WTC11 (cell line): ENCODE results near the gene FRS3.

Experiments used
- CTCF ChIP-seq: fragments of 200-600 bp; IDR thresholded peaks from 2 replicates; pipeline ENCODE4 v1.8.0; 2022; ENCODE audit warnings: antibody characterized with exemption
- HMGXB4 ChIP-seq: sonication (generic); formaldehyde crosslinking; IDR thresholded peaks from 2 replicates; pipeline ENCODE4 v1.8.1; 2023; ENCODE audit warnings: mild to moderate bottlenecking, moderate library complexity, missing genetic modification reagents
- NR1H2 ChIP-seq: sonication (generic); formaldehyde crosslinking; IDR thresholded peaks from 2 replicates; pipeline ENCODE4 v1.9.0; 2021; ENCODE audit warnings: mild to moderate bottlenecking, moderate library complexity, missing genetic modification reagents
- SMAD3 ChIP-seq: sonication (generic); formaldehyde crosslinking; IDR thresholded peaks from 2 replicates; pipeline ENCODE4 v1.8.0; 2022; ENCODE audit warnings: missing genetic modification reagents, mild to moderate bottlenecking, borderline replicate concordance
- ZNF396 ChIP-seq: fragments of 250-450 bp; sonication (Bioruptor Pico); IDR thresholded peaks from 2 replicates; pipeline ENCODE4 v1.8.0; 2021; ENCODE audit warnings: mild to moderate bottlenecking, moderate library complexity, borderline replicate concordance

GRCh38 chr6:41778895-41779294 is 805 bp downstream of the FRS3 start:
- TF ChIP-seq HMGXB4 (CRISPR knock-in tag) (no peak), CTCF (no peak), SMAD3 (no peak), NR1H2 (CRISPR knock-in tag) (no peak), ZNF396 (no peak)
